Large intestine (tissue), 3 donors: ENCODE results near the gene DDIT4L. TPM values are rescaled to one million over a fixed set of nuclear protein-coding genes. Genes with fewer than 3 reads are reported as not detected.
A peak's percentile ranks its signal among the peaks of the same experiment; 100 is the strongest.
"Not testable (repeated sequence)": the region's sequence is repeated elsewhere in the genome, so short reads cannot be mapped to it uniquely, and the experiment has no call there.

Experiments
- DNase-seq, 2 donors: peaks; one replicate each; pipeline versions ENCODE4 v3.0.0 to v3.0.0-alpha.2; 2013
- H3K27ac ChIP-seq: one replicate; pipeline ENCODE4 v1.5.1; 2013; ENCODE audit warnings: low read length
- H3K27me3 ChIP-seq: 2 replicates; pipeline ENCODE4 v1.6.1; 2013; ENCODE audit warnings: low read length; ENCODE audit not compliant: control insufficient read depth, insufficient read depth
- H3K36me3 ChIP-seq: 2 replicates; pipeline ENCODE4 v1.6.1; 2013; ENCODE audit warnings: low read length; ENCODE audit not compliant: control insufficient read depth, insufficient read depth
- H3K4me1 ChIP-seq: one replicate; pipeline ENCODE4 v1.6.1; 2013; ENCODE audit warnings: low read length; ENCODE audit not compliant: control insufficient read depth, insufficient read depth
- H3K4me3 ChIP-seq: one replicate; pipeline ENCODE4 v1.5.1; 2013; ENCODE audit warnings: low read length
- H3K9me3 ChIP-seq: one replicate; pipeline ENCODE4 v1.6.1; 2013; ENCODE audit warnings: mild to moderate bottlenecking, low read depth, low read length, moderate library complexity; ENCODE audit not compliant: control insufficient read depth
- WGBS: methylation state at CpG from one replicate; pipeline ENCODE4 v1.1.5; 2013; ENCODE audit warnings: low lambda C conversion rate; ENCODE audit not compliant: insufficient coverage; 5-methylcytosine and 5-hydroxymethylcytosine counted together
- polyA plus RNA-seq: library from polyadenylated mRNA; unstranded; fragments of 120-200 nt; gene quantifications from one replicate; pipeline ENCODE4 v1.2.1, GENCODE V29; 2013

DDIT4L gene
- polyA plus RNA-seq, 1 donor: 1.5 TPM

GRCh38 chr4:100168521-100168920, 21.7 kb downstream of the DDIT4L start:
- Histone ChIP-seq H3K4me1 (peaks cover 4% of the 10 kb centered on the region), H3K27ac (no peak overlapping the region), H3K27me3 (no peaks in the 10 kb centered on the region), H3K9me3 (no peaks in the 10 kb centered on the region), H3K36me3 (no peaks in the 10 kb centered on the region), H3K4me3 (no peak overlapping the region)
- no peak for DNase-seq
- WGBS: 79% methylated on average over 3 of the region's 5 CpGs

DNA sequence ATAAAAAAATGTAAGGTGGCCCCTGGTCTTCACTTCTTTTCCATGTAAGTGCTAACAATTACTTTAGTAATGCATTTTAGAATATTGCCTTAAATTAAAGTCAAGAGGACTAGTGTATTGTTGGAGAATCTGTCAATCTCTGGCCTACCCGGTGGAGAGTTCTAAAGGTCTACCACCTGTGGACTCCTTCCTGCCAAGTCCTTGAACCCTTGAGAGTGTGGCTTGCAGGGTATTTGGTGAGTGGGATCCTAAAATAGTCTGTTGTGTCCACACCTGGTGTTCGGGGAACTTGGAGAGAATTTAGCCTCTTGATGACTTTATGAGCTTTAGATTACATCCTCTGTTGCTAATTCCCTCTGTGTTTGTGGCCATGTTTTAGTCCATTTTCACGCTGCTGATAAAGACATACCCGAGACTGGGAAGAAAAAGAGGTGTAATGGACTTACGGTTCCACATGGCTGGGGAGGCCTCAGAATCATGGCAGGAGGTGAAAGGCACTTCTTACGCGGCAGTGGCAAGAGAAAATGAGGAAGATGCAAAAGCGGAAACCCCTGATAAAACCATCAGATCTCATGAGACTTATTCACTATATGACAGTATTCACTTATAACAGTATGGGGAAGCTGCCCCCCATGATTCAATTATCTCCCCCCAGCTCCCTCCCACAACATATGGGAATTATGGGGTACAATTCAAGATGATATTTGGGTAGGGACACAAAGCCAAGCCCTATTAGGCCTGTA, 23.8 kb downstream of the DDIT4L start:
- H3K36me3 ChIP-seq: no peaks in the 10 kb centered on the region
- no peak for DNase-seq
- H3K9me3 ChIP-seq: peaks cover 7% of the 10 kb centered on the region
- H3K27me3 ChIP-seq: no peaks in the 10 kb centered on the region
- no peak overlapping the region for H3K27ac ChIP-seq
- WGBS: no CpG with 5 or more reads among the region's 8 CpGs
- peaks cover 4% of the 10 kb centered on the region for H3K4me1 ChIP-seq
- no peak overlapping the region for H3K4me3 ChIP-seq

DNA sequence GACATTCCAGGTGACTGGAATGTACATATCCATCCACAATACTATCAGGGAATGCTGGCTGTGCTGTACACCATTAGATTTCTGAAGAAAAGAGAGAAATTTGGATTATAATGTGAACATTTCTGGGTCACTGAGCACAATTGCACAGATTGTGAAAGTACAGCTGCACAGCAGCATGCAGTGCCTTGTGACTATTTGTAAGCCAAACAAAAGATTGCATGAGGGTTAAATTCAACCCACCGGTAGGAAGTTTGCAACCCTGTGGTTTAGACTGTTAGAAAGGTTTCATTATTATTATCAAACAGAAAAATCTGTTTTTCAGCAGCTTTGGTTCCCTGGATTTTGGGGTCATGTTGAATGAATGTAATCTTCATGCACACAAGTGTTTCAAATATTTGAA, 24.5 kb downstream of the DDIT4L start:
- WGBS: no CpG with 5 or more reads among the region's 1 CpG
- Histone ChIP-seq H3K27me3 (no peaks in the 10 kb centered on the region), H3K4me1 (peaks cover 4% of the 10 kb centered on the region), H3K4me3 (no peak overlapping the region), H3K9me3 (peaks cover 10% of the 10 kb centered on the region), H3K27ac (no peak overlapping the region), H3K36me3 (no peaks in the 10 kb centered on the region)
- no peak for DNase-seq

- WGBS: 50% methylated on average over 2 of the region's 6 CpGs
- H3K9me3 ChIP-seq: peaks cover 10% of the 10 kb centered on the region
- H3K4me1 ChIP-seq: peaks cover 3% of the 10 kb centered on the region
- no peaks in the 10 kb centered on the region for H3K36me3 ChIP-seq
- no peaks in the 10 kb centered on the region for H3K27me3 ChIP-seq
- no peak overlapping the region for H3K4me3 ChIP-seq
- no peak overlapping the region for H3K27ac ChIP-seq
- DNase-seq: no peak
These were observed 25.2 kb downstream of the DDIT4L start for GRCh38 chr4:100164808-100165760.

DNA sequence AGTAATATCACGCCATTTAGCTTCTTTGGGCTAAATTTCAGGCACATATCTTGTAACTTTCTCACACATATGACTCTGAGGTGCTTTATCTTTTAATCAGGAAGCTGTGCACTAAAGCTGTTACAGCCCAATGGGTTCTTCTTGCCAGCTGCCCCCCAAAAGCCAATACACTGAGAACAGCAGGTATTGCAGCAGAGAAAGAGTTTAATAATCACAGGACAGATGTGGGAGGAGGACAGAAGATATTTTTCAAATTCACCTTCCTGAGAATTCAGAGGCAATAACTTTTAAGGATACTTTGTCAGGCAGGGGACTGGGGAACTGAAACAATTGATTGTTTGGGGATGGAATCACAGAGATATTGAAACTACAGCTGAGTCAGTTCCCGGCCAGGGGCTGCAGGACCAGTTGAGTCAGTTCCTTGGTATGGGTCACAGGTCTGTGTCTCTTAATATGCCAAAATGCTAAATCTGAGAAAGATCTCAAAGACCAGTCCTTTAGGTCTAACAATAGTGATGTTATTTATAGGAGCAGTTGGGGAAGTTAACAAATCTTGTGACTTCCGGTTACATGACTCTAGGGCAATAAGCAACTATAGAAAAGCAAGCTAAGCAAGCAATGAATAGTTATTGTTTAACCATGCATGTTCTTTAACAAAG, 28.1 kb downstream of the DDIT4L start:
- DNase-seq: peak in 1 of 2 donors; percentile 29
- Histone ChIP-seq H3K27ac (peak overlapping the region; percentile 53), H3K9me3 (peaks cover 10% of the 10 kb centered on the region), H3K4me3 (no peak overlapping the region), H3K36me3 (no peaks in the 10 kb centered on the region), H3K27me3 (no peaks in the 10 kb centered on the region), H3K4me1 (no peaks in the 10 kb centered on the region)
- WGBS: 100% methylated on average over 1 of the region's 3 CpGs

- Histone ChIP-seq H3K4me3 (no peak overlapping the region), H3K27ac (no peak overlapping the region), H3K36me3 (no peaks in the 10 kb centered on the region), H3K9me3 (no peaks in the 10 kb centered on the region), H3K4me1 (no peaks in the 10 kb centered on the region), H3K27me3 (no peaks in the 10 kb centered on the region)
- DNase-seq: no peak
- 94% methylated on average over 3 of the region's 6 CpGs for WGBS
These were observed 41.1 kb downstream of the DDIT4L start for GRCh38 chr4:100149190-100149589.

GRCh38 chr4:100147684-100148083, 42.6 kb downstream of the DDIT4L start:
- no CpG with 5 or more reads among the region's 1 CpG for WGBS
- Histone ChIP-seq H3K9me3 (no peaks in the 10 kb centered on the region), H3K27me3 (no peaks in the 10 kb centered on the region), H3K4me1 (no peaks in the 10 kb centered on the region), H3K4me3 (no peak overlapping the region), H3K36me3 (no peaks in the 10 kb centered on the region), H3K27ac (no peak overlapping the region)
- DNase-seq: no peak

DNA sequence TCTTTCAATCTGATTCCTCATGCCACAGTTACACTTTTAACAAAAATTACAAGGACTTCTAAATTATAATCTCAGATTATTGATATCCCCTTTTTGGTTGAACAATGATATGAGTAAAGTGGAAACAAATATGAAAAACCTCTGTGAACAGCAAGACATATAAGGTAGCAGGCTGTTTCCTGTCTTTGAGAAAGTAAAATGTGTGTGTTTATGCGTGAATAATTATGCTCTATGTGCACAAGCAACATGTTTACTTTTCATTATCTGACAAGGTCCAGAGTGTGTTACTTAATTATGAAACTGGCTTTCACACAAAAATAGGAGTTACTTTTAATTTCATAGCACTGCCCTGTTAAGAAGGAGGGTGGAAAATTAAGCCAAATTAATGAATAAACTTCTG, 43.1 kb downstream of the DDIT4L start:
- DNase-seq: no peak
- H3K27me3 ChIP-seq: no peaks in the 10 kb centered on the region
- no peaks in the 10 kb centered on the region for H3K9me3 ChIP-seq
- WGBS: no CpG with 5 or more reads among the region's 1 CpG
- no peaks in the 10 kb centered on the region for H3K36me3 ChIP-seq
- H3K4me3 ChIP-seq: no peak overlapping the region
- H3K27ac ChIP-seq: no peak overlapping the region
- H3K4me1 ChIP-seq: no peaks in the 10 kb centered on the region

DNA sequence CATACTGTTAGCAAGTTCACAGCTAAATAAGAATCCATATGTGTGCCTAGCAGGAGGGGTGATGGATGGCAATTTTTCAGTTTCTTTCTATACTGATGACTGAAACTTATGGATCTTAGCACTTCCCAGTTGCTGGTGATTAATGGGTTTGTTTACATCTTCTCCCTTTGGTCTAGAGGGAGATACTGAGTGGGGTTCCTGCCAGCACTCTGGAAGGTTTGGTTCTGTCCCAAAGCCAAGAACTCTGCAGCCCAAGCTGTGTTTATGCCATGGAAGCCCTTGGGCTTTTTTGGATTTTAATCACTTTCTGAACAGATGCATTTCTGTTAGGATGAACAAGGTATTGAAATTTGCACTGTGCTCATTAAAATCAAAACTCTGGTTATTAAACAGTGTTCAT, 43.5 kb downstream of the DDIT4L start:
- H3K9me3 ChIP-seq: no peaks in the 10 kb centered on the region
- no peak for DNase-seq
- H3K36me3 ChIP-seq: no peaks in the 10 kb centered on the region
- no peak overlapping the region for H3K4me3 ChIP-seq
- no peaks in the 10 kb centered on the region for H3K4me1 ChIP-seq
- H3K27ac ChIP-seq: no peak overlapping the region
- H3K27me3 ChIP-seq: no peaks in the 10 kb centered on the region

DNA sequence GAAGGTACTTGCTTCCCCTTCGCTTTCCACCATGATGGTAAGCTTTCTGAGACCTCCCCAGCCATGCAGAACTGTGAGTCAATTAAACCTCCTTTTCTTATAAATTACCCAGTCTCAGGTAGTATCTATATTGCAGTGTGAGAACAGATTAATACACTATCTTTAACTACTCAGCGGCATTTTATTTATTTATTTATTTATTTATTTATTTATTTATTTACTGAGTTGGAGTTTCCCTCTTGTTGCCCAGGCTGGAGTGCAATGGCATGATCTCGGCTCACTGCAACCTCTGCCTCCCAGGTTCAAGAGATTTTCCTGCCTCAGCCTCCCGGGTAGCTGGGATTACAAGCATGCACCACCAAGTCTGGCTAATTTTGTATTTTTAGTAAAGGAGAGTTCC, 52.9 kb downstream of the DDIT4L start:
- WGBS: 100% methylated on average over 1 of the region's 4 CpGs
- not testable (repeated sequence) for H3K27me3 ChIP-seq, DNase-seq, H3K27ac ChIP-seq, H3K4me3 ChIP-seq, H3K36me3 ChIP-seq, H3K4me1 ChIP-seq, H3K9me3 ChIP-seq
